Neural cell (in vitro differentiated cells): Measurements from ENCODE around the gene FAM237B.
"Not testable (repeated sequence)": the region's sequence is repeated elsewhere in the genome, so short reads cannot be mapped to it uniquely, and the experiment has no call there.

ENCODE experiments used
- EP300 ChIP-seq: fragments of 450-650 bp; conservative IDR thresholded peaks from 2 replicates; pipeline ENCODE4 v1.6.1; 2014; ENCODE audit warnings: antibody characterized with exemption, mild to moderate bottlenecking, moderate library complexity; ENCODE audit not compliant: poor library complexity, severe bottlenecking
- EZH2 ChIP-seq: fragments of 200-600, 300-800 bp; shearing (Covaris generic), sonication (generic); IDR thresholded peaks from 2 replicates; pipeline ENCODE4 v1.6.1; 2014; ENCODE audit warnings: antibody characterized with exemption, low read length, borderline replicate concordance, mild to moderate bottlenecking; ENCODE audit not compliant: insufficient read depth, poor library complexity, severe bottlenecking
- POLR2AphosphoS5 ChIP-seq: IDR thresholded peaks from 2 replicates; pipeline ENCODE4 v1.6.1; 2012
- RAD21 ChIP-seq: fragments of 450-650 bp; conservative IDR thresholded peaks from 2 replicates; pipeline ENCODE4 v1.6.1; 2014; ENCODE audit warnings: antibody characterized with exemption, mild to moderate bottlenecking, moderate library complexity
- SMC3 ChIP-seq: fragments of 450-650 bp; conservative IDR thresholded peaks from 2 replicates; pipeline ENCODE4 v1.6.1; 2014; ENCODE audit warnings: antibody characterized with exemption, mild to moderate bottlenecking, moderate library complexity; ENCODE audit not compliant: poor library complexity
- TF ChIP-seq, protein P1 (sequence below): fragments of 450-650 bp; IDR thresholded peaks from 2 replicates; pipeline ENCODE4 v1.5.1; 2014; ENCODE audit warnings: antibody characterized with exemption, mild to moderate bottlenecking, moderate library complexity; ENCODE audit not compliant: poor library complexity, severe bottlenecking
- TF ChIP-seq, protein P2 (sequence below): IDR thresholded peaks from 2 replicates; pipeline ENCODE4 v1.6.1; 2012; ENCODE audit warnings: borderline replicate concordance

DNA sequence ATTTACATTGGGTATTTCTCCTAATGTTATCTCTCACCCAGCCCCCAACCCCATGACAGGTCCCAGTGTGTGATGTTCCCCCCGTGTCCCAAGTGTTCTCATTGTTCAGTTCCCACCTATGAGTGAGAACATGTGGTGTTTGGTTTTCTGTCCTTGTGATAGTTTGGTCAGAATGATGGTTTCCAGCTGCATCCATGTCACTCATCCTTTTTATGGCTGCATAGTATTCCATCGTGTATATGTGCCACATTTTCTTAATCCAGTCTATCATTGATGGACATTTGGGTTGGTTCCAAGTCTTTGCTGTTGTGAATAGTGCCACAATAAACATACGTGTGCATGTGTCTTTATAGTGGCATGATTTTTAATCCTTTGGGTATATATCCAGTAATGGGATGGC, 28.9 kb upstream of the FAM237B start:
- TF ChIP-seq, protein P1, sequence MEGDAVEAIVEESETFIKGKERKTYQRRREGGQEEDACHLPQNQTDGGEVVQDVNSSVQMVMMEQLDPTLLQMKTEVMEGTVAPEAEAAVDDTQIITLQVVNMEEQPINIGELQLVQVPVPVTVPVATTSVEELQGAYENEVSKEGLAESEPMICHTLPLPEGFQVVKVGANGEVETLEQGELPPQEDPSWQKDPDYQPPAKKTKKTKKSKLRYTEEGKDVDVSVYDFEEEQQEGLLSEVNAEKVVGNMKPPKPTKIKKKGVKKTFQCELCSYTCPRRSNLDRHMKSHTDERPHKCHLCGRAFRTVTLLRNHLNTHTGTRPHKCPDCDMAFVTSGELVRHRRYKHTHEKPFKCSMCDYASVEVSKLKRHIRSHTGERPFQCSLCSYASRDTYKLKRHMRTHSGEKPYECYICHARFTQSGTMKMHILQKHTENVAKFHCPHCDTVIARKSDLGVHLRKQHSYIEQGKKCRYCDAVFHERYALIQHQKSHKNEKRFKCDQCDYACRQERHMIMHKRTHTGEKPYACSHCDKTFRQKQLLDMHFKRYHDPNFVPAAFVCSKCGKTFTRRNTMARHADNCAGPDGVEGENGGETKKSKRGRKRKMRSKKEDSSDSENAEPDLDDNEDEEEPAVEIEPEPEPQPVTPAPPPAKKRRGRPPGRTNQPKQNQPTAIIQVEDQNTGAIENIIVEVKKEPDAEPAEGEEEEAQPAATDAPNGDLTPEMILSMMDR, result not testable (repeated sequence)
- not testable (repeated sequence) for TF ChIP-seq EZH2, POLR2AphosphoS5, RAD21, EP300, SMC3
- TF ChIP-seq, protein P2, sequence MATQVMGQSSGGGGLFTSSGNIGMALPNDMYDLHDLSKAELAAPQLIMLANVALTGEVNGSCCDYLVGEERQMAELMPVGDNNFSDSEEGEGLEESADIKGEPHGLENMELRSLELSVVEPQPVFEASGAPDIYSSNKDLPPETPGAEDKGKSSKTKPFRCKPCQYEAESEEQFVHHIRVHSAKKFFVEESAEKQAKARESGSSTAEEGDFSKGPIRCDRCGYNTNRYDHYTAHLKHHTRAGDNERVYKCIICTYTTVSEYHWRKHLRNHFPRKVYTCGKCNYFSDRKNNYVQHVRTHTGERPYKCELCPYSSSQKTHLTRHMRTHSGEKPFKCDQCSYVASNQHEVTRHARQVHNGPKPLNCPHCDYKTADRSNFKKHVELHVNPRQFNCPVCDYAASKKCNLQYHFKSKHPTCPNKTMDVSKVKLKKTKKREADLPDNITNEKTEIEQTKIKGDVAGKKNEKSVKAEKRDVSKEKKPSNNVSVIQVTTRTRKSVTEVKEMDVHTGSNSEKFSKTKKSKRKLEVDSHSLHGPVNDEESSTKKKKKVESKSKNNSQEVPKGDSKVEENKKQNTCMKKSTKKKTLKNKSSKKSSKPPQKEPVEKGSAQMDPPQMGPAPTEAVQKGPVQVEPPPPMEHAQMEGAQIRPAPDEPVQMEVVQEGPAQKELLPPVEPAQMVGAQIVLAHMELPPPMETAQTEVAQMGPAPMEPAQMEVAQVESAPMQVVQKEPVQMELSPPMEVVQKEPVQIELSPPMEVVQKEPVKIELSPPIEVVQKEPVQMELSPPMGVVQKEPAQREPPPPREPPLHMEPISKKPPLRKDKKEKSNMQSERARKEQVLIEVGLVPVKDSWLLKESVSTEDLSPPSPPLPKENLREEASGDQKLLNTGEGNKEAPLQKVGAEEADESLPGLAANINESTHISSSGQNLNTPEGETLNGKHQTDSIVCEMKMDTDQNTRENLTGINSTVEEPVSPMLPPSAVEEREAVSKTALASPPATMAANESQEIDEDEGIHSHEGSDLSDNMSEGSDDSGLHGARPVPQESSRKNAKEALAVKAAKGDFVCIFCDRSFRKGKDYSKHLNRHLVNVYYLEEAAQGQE, result not testable (repeated sequence)
